ENCODE measurements around the gene MPZL1.
"Not testable (repeated sequence)": the region's sequence is repeated elsewhere in the genome, so short reads cannot be mapped to it uniquely, and the experiment has no call there.

Gene MPZL1

DNA sequence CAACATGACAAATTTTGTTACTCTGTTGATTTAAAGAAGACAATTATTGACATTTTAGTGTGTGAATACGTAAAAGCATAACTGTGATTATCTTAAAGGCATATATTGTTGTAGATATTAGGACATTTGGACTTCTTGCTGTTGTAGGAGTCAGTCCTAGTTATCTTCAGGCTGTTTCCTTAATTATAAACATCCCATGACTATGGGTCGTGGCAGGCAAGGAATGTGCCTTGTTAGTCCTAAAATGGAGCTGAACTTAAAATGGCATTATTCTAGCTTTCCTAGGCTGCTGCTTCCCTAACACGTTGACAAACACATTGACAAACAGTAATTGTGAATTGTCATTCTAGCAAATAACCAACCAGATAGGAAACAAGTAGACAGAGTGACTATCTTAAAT lies 4.4 kb upstream of the MPZL1 start:
- intact Hi-C loops (cut with micrococcal nuclease) = loop anchor here (5.0 to 10.0 kb wide), 2 partner anchors 220 to 263 kb away; partner anchors contain the start of genes DCAF6 and MPC2

DNA sequence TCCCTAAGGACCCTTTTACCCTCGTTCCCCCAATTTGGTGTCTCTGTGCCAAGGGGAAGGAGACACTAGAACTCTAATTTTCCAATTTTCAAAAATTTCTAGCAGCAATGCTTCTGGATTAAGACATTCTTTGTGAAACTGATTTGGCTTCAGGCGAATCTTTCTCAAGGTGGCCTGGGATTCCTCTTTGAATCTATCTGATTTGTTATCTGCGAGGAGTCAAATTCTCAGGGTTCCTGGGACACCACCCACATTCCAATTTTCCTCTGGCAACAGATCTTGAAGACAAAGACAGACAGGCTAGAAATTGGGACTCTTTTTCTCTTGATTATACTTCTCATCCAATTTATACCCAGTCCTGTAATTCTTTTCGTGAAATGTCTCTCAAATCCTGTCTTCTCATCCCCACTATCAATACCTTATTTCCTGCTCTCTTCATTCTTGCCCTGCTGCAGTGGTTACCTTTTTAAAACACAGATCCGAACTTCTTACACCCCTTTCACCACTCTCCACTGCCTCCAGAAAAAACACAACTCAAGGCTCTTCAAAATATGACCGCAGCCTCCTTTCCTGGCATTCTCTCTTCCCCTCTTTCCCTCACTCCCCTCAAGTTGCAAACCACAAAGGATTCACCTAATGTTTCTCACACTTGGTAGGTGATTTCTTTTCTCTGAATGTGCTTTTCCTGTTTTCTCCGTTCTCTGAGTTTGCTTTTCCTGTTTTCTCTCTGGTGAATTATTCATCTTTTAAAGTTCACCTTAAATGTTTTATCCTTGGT lies 2.7 kb upstream of the MPZL1 start:
- peak overlapping the region; percentile 50 for H3K27ac Mint-ChIP-seq
- H3K9me3 Mint-ChIP-seq = no peaks in the 10 kb centered on the region
- no peak overlapping the region for H3K4me3 Mint-ChIP-seq
- intact Hi-C loops (cut with micrococcal nuclease) = loop anchor here (5.0 to 10.0 kb wide), 2 partner anchors 218 to 264 kb away; partner anchors contain the start of genes DCAF6 and MPC2
- peaks cover 63% of the 10 kb centered on the region for H3K4me1 Mint-ChIP-seq (ENCODE audit: low read depth)
- peaks cover 19% of the 10 kb centered on the region for H3K36me3 Mint-ChIP-seq (ENCODE audit: low read depth)
- peaks cover 6% of the 10 kb centered on the region for H3K27me3 Mint-ChIP-seq

More for the DNA sequence above, 4.4 kb upstream of the MPZL1 start:
- Mint-ChIP-seq H3K36me3 (ENCODE audit: low read depth) (peaks cover 26% of the 10 kb centered on the region), H3K4me1 (ENCODE audit: low read depth) (peaks cover 65% of the 10 kb centered on the region), H3K9me3 (no peaks in the 10 kb centered on the region), H3K27ac (no peak overlapping the region), H3K27me3 (peaks cover 22% of the 10 kb centered on the region), H3K4me3 (no peak overlapping the region)

DNA sequence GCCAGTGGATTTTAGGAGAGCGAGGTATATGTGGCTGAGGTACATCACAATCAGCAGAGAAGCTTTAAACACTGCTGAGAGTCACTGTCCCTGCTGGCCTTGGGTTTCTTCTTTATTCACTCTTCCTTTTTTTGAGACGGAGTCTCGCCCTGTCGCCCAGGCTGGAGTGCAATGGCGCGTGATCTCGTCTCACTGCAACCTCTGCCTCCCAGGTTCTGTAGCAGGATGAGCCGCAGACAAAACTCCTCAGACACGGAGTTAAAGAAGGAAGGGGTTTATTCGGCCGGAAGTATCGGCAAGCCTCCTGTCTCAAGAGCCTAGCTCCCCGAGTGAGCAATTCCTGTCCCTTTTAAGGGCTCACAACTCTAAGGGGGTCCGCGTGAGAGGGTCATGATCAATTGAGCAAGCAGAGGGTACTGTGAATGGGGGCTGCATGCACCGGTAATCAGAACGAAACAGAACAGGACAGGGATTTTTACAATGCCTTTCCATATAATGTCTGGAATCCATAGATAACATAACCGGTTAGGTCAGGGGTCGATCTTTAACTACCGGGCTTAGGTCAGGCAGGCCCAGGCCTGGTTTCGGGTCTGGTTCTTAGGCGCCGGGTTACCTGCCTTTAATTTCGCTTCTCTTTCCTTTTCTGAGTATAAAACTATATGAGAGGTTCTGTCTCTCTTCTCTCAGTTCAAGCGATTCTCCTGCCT lies 1.9 kb upstream of the MPZL1 start:
- not testable (repeated sequence) for H3K4me3 Mint-ChIP-seq, H3K27me3 Mint-ChIP-seq, H3K9me3 Mint-ChIP-seq
- peaks cover 12% of the 10 kb centered on the region for H3K36me3 Mint-ChIP-seq (ENCODE audit: low read depth)
- peaks cover 63% of the 10 kb centered on the region for H3K4me1 Mint-ChIP-seq (ENCODE audit: low read depth)
- intact Hi-C loops (cut with micrococcal nuclease) = loop anchor here (5.0 to 10.0 kb wide), 2 partner anchors 217 to 265 kb away; partner anchors contain the start of genes DCAF6 and MPC2
- H3K27ac Mint-ChIP-seq = peak overlapping the region; percentile 50

DNA sequence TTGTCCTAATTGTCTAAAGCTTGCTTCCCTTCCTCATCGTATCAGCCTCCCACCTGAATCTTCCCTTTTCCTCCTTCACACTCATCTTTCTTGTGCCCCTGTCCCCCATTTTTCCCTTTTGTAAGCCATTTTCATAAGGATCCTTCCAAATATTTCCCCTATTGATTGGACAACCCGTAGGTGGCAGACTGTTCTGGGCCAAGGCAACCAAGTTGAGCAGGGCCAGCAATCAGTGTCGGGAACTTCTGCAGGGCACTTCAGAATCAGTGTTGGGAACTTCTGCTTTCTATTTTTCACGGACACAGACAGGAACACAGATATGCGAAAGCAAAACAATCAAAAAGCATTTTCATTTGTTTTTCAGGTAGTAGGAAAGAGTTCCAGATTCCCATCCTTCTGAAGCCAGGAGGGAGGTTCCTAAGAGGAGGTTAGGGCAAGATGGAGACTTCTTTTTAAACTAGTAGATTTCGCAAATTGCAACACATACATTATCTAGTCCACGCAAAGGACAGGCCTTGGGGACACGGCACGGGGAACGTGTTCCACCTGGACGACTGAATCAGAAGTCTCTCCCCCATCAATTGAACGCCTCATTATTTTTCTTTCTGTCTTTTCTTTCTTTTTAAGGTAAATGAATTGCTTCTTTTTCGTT lies 691 bp upstream of the MPZL1 start:
- H3K36me3 Mint-ChIP-seq (ENCODE audit: low read depth) = peaks cover 10% of the 10 kb centered on the region

DNA sequence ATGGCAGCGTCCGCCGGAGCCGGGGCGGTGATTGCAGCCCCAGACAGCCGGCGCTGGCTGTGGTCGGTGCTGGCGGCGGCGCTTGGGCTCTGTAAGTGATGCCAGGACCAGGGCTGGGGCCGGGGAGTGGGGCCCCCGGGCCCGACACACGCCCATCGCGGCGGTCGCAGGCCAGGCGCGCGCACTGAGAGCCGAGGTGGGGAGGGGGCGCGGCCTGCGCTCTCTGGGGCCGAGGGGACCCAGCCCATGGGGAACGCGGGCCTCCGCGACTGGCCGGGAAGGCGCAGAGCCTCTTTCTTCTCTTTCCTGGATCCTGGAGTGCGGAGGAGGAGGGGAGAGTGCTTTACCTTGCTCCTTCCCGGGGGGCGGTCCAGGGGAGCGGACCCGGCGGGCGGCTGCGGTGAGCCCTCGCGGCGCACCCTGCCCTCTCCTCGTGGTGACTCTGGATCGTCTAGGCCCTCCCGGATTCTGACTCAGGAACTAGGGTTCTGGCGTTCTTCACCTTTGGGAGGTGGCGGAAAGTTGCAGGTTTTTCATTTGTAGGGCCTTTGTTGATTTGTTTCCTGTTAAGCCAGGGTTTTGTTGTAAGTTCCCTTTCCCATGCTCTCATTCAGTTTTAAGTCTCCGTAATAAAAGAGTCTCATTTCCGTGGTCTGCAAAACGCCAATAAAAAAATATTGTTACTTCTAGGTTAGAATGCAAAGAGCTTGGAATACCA lies 529 bp downstream of the MPZL1 start:
- Mint-ChIP-seq H3K9me3 (no peaks in the 10 kb centered on the region), H3K4me1 (ENCODE audit: low read depth) (peaks cover 58% of the 10 kb centered on the region), H3K27ac (peak overlapping the region; percentile 93), H3K4me3 (peak overlapping the region; percentile 84), H3K27me3 (peaks cover 5% of the 10 kb centered on the region), H3K36me3 (ENCODE audit: low read depth) (peaks cover 10% of the 10 kb centered on the region)
- intact Hi-C loops (cut with micrococcal nuclease) = loop anchor here (1.0 kb wide), 1 partner anchor 81 kb away; no protein-coding TSS in a partner anchor

More for the DNA sequence above, 691 bp upstream of the MPZL1 start:
- intact Hi-C loops (cut with micrococcal nuclease) = no loop called here
- Mint-ChIP-seq H3K4me3 (peak overlapping the region; percentile 84), H3K27me3 (peaks cover 5% of the 10 kb centered on the region), H3K27ac (peak overlapping the region; percentile 93), H3K4me1 (ENCODE audit: low read depth) (peaks cover 61% of the 10 kb centered on the region), H3K9me3 (no peaks in the 10 kb centered on the region)

- Mint-ChIP-seq H3K27ac (peak overlapping the region; percentile 93), H3K27me3 (peaks cover 5% of the 10 kb centered on the region), H3K4me1 (ENCODE audit: low read depth) (peaks cover 58% of the 10 kb centered on the region), H3K36me3 (ENCODE audit: low read depth) (peaks cover 10% of the 10 kb centered on the region), H3K9me3 (no peaks in the 10 kb centered on the region), H3K4me3 (peak overlapping the region; percentile 84)
- intact Hi-C loops (cut with micrococcal nuclease) = loop anchor here (1.0 kb wide), 1 partner anchor 80 kb away; no protein-coding TSS in a partner anchor
These were observed 1.1 kb downstream of the MPZL1 start for GRCh38 chr1:167722870-167723251.

DNA sequence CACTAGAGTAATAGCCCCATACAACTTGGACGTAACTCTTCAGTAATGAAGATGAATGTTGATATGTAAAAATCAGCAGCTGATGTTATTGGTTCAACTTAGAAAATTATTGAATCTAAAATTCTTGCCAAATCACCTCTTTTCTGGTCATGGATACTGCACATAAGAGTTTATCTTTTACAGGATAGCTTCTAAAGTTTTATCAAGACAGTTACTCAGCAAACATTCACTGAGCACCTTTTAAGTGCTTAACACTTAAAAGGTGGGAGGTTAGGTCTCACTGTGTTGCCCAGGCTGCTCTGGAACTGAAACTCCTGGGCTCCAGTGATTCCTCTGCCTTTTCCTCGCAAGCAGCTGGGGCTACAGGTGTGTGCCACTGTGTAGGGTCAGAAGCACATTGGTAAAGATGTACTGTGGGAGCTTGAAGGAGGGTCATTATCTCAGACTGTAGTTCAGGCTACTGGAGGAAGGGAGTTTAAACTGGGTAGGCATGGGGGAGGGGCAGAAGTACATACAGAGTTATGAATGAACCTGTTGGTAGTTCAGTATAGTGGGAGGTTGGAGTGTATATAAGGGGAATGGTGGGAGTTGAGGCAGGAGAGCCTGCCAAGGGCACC lies 2.0 kb downstream of the MPZL1 start:
- Mint-ChIP-seq H3K27ac (no peak overlapping the region), H3K27me3 (peaks cover 5% of the 10 kb centered on the region), H3K36me3 (ENCODE audit: low read depth) (peaks cover 10% of the 10 kb centered on the region), H3K4me3 (no peak overlapping the region), H3K9me3 (no peaks in the 10 kb centered on the region), H3K4me1 (ENCODE audit: low read depth) (peaks cover 50% of the 10 kb centered on the region)
- intact Hi-C loops (cut with micrococcal nuclease) = no loop called here

DNA sequence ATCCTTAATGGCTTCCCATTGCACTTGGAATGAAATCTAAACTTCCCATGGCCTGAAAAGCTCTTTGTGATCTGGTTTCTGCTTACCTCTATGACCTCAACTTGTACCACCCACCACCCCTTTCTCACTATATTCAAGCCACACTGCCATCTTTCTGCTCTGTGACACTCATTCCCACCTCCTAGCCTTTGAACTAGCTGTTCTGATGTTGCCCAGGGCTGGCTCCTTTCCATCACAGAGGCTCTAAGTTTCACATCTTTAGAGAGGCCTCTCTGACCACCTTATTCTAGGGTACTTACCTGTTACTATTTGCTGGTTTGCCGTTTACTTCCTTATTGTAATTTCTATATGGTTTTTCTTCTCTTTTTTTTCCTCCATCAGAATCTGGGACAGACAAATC lies 4.2 kb downstream of the MPZL1 start:
- intact Hi-C loops (cut with micrococcal nuclease) = no loop called here
- Mint-ChIP-seq H3K27ac (no peak overlapping the region), H3K9me3 (no peaks in the 10 kb centered on the region), H3K36me3 (ENCODE audit: low read depth) (peaks cover 22% of the 10 kb centered on the region), H3K4me3 (no peak overlapping the region), H3K27me3 (no peaks in the 10 kb centered on the region), H3K4me1 (ENCODE audit: low read depth) (peaks cover 35% of the 10 kb centered on the region)

- peaks cover 18% of the 10 kb centered on the region for H3K36me3 Mint-ChIP-seq (ENCODE audit: low read depth)
- H3K27me3 Mint-ChIP-seq = no peaks in the 10 kb centered on the region
- H3K4me3 Mint-ChIP-seq = no peak overlapping the region
- H3K27ac Mint-ChIP-seq = no peak overlapping the region
- intact Hi-C loops (cut with micrococcal nuclease) = no loop called here
- no peaks in the 10 kb centered on the region for H3K9me3 Mint-ChIP-seq
- peaks cover 21% of the 10 kb centered on the region for H3K4me1 Mint-ChIP-seq (ENCODE audit: low read depth)
These were observed 7.1 kb downstream of the MPZL1 start for GRCh38 chr1:167728818-167729410.

GRCh38 chr1:167734227-167734626 lies 12.4 kb downstream of the MPZL1 start:
- Mint-ChIP-seq H3K9me3 (no peaks in the 10 kb centered on the region), H3K27ac (no peak overlapping the region), H3K27me3 (no peaks in the 10 kb centered on the region), H3K36me3 (ENCODE audit: low read depth) (peaks cover 25% of the 10 kb centered on the region), H3K4me3 (no peak overlapping the region), H3K4me1 (ENCODE audit: low read depth) (no peaks in the 10 kb centered on the region)
- intact Hi-C loops (cut with micrococcal nuclease) = no loop called here

DNA sequence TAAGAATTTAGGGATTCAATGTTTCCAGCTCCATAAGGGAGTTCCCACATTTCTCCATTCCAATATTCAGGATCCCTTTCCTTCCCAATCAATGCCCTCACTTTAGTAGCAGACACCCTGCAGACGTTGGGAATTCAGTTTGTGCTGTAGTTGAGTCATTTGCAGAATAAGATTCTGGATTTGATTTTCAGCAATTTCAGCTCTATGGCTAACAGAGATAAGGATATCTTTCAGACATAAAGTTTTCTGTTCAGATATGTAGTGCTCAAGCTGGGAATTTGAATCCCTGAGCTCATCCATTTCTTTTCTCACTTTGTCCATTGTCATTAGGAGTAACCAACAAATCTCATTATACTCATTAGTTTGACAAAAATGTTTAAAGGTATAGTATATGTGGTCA lies 13.1 kb downstream of the MPZL1 start:
- peaks cover 25% of the 10 kb centered on the region for H3K36me3 Mint-ChIP-seq (ENCODE audit: low read depth)
- no peaks in the 10 kb centered on the region for H3K9me3 Mint-ChIP-seq
- H3K27me3 Mint-ChIP-seq = no peaks in the 10 kb centered on the region
- H3K27ac Mint-ChIP-seq = no peak overlapping the region
- intact Hi-C loops (cut with micrococcal nuclease) = no loop called here
- no peak overlapping the region for H3K4me3 Mint-ChIP-seq
- no peaks in the 10 kb centered on the region for H3K4me1 Mint-ChIP-seq (ENCODE audit: low read depth)

GRCh38 chr1:167737169-167737568 lies 15.4 kb downstream of the MPZL1 start:
- peaks cover 7% of the 10 kb centered on the region for H3K36me3 Mint-ChIP-seq (ENCODE audit: low read depth)
- H3K4me3 Mint-ChIP-seq = no peak overlapping the region
- no peaks in the 10 kb centered on the region for H3K27me3 Mint-ChIP-seq
- H3K27ac Mint-ChIP-seq = no peak overlapping the region
- intact Hi-C loops (cut with micrococcal nuclease) = no loop called here
- no peaks in the 10 kb centered on the region for H3K9me3 Mint-ChIP-seq
- no peaks in the 10 kb centered on the region for H3K4me1 Mint-ChIP-seq (ENCODE audit: low read depth)

- intact Hi-C loops (cut with micrococcal nuclease) = no loop called here
- Mint-ChIP-seq H3K27ac (no peak overlapping the region), H3K27me3 (no peaks in the 10 kb centered on the region), H3K9me3 (no peaks in the 10 kb centered on the region), H3K4me1 (ENCODE audit: low read depth) (peaks cover under 1% of the 10 kb centered on the region), H3K4me3 (no peak overlapping the region), H3K36me3 (ENCODE audit: low read depth) (peaks cover 7% of the 10 kb centered on the region)
These were observed 16.4 kb downstream of the MPZL1 start for GRCh38 chr1:167738158-167738557.
